Common myeloid progenitor, CD34-positive (primary cell): Measurements from ENCODE around the gene FAF1. TPM values are rescaled to one million over a fixed set of nuclear protein-coding genes. Genes with fewer than 3 reads are reported as not detected.
"Not testable (repeated sequence)": the region's sequence is repeated elsewhere in the genome, so short reads cannot be mapped to it uniquely, and the experiment has no call there.

Source experiments
- CTCF ChIA-PET: fragments of 350-600 bp; sonication (Branson Sonifier 250); formaldehyde crosslinking; loops from one replicate; lab custom pipeline; 2021; ENCODE audit warnings: antibody characterized with exemption; lab: Charles Lee
- POLR2A ChIA-PET: fragments of 350-600 bp; sonication (Branson Sonifier 250); formaldehyde crosslinking; loops from one replicate; lab custom pipeline; 2021; ENCODE audit warnings: antibody characterized with exemption; lab: Charles Lee
- DNase-seq, 3 donors: peaks; one replicate each; pipeline versions ENCODE4 v3.0.0 to v3.0.0-alpha.2; 2013
- H3K27ac ChIP-seq, 2 experiments: 1 replicate in 1 of 2; 2 replicates in 1 of 2; pipeline ENCODE4 v1.7.0; 2013; ENCODE audit warnings: inconsistent platforms in 2 of 2, low read length in 2 of 2, mild to moderate bottlenecking in 2 of 2, low read depth in 1 of 2, moderate library complexity in 1 of 2; ENCODE audit not compliant: severe bottlenecking in 2 of 2, insufficient read depth in 1 of 2, poor library complexity in 1 of 2
- H3K27me3 ChIP-seq, 5 experiments: replicated peaks in 2 of 5; 1 replicate in 3 of 5; 2 replicates in 2 of 5; pipeline versions ENCODE4 v1.6.1 to v1.7.0; 2013; ENCODE audit warnings: low read length in 4 of 5, mild to moderate bottlenecking in 2 of 5, moderate library complexity in 2 of 5, inconsistent platforms in 1 of 5; ENCODE audit not compliant: insufficient read depth in 5 of 5, control insufficient read depth in 4 of 5
- H3K36me3 ChIP-seq, 4 experiments: 1 replicate in 2 of 4; 2 replicates in 2 of 4; pipeline versions ENCODE4 v1.6.1 to v1.7.0; 2013; ENCODE audit warnings: low read length in 3 of 4, control low read depth in 1 of 4, mild to moderate bottlenecking in 1 of 4; ENCODE audit not compliant: control insufficient read depth in 4 of 4, insufficient read depth in 4 of 4
- H3K4me1 ChIP-seq, 4 experiments: 1 replicate in 3 of 4; 2 replicates in 1 of 4; pipeline versions ENCODE4 v1.6.1 to v1.7.1; 2013; ENCODE audit warnings: low read length in 3 of 4, mild to moderate bottlenecking in 3 of 4, control low read depth in 1 of 4, inconsistent platforms in 1 of 4, moderate library complexity in 1 of 4; ENCODE audit not compliant: control insufficient read depth in 4 of 4, insufficient read depth in 4 of 4; ENCODE audit errors: control extremely low read depth in 1 of 4
- H3K4me3 ChIP-seq, 7 experiments: 1 replicate in 4 of 7; 2 replicates in 3 of 7; pipeline versions ENCODE4 v1.5.1 to v1.7.0; 2013; ENCODE audit warnings: mild to moderate bottlenecking in 7 of 7, low read length in 6 of 7, moderate library complexity in 6 of 7, inconsistent platforms in 2 of 7, low read depth in 2 of 7, control low read depth in 1 of 7; ENCODE audit not compliant: insufficient read depth in 4 of 7, control insufficient read depth in 1 of 7; ENCODE audit errors: extremely low read depth in 1 of 7
- H3K9me3 ChIP-seq, 5 experiments: 1 replicate in 4 of 5; 2 replicates in 1 of 5; pipeline versions ENCODE4 v1.6.1 to v1.7.1; 2013; ENCODE audit warnings: low read length in 4 of 5, mild to moderate bottlenecking in 2 of 5, inconsistent platforms in 1 of 5, low read depth in 1 of 5, moderate library complexity in 1 of 5; ENCODE audit not compliant: control insufficient read depth in 4 of 5, insufficient read depth in 2 of 5; ENCODE audit errors: control extremely low read depth in 1 of 5
- WGBS: methylation state at CpG from one replicate; pipeline ENCODE4 v1.1.5; 2013; ENCODE audit not compliant: insufficient coverage; 5-methylcytosine and 5-hydroxymethylcytosine counted together
- polyA plus RNA-seq: library from polyadenylated mRNA; unstranded; fragments of 120-200 nt; gene quantifications from one replicate; pipeline ENCODE4 v1.2.1, GENCODE V29; 2013

FAF1 gene
- 62.1 TPM for polyA plus RNA-seq

- peak; percentile 98 to 100 (median 99) for DNase-seq
- Histone ChIP-seq H3K27me3 (no peaks in the 10 kb centered on the region), H3K4me1 (peaks cover 9 to 22% (median 11%) of the 10 kb centered on the region in 4 experiments), H3K36me3 (no peaks in the 10 kb centered on the region), H3K4me3 (peak within 1 kb of the TSS; percentile 78 to 99 (median 94)), H3K27ac (peak within 1 kb of the TSS; percentile 46 to 84), H3K9me3 (no peaks in the 10 kb centered on the region)
- POLR2A ChIA-PET: interaction anchor here (0.6 to 1.5 kb wide), 3 partner anchors 8 to 495 kb away, joined by 4 to 7 read pairs (median 6); partner anchors contain the start of gene CDKN2C
- WGBS: 0% methylated on average over 67 of the region's 80 CpGs
- CTCF ChIA-PET: interaction anchor here (0.9 to 3.1 kb wide), 5 partner anchors 9 to 185 kb away, joined by 3 to 20 read pairs (median 3); partner anchors contain the start of gene CDKN2C
Observed at GRCh38 chr1:50959913-50960844, at the start of gene FAF1. Gene FAF1, minus strand, starts transcription at chr1:50960267. Its CDS starts 456 bp downstream, at chr1:50959811.

- ChIA-PET CTCF (no interaction called here), POLR2A (no interaction called here)
- 86% methylated on average over 2 of the region's 3 CpGs for WGBS
Observed at GRCh38 chr1:51009381-51009780, 49.3 kb upstream of the FAF1 start.

GRCh38 chr1:51005549-51005948, 45.5 kb upstream of the FAF1 start:
- DNase-seq, H3K36me3 ChIP-seq, H3K27ac ChIP-seq, H3K9me3 ChIP-seq, H3K27me3 ChIP-seq, H3K4me3 ChIP-seq, CTCF ChIA-PET, H3K4me1 ChIP-seq, POLR2A ChIA-PET: not testable (repeated sequence)
- 94% methylated on average over 4 of the region's 4 CpGs for WGBS

More at GRCh38 chr1:51009381-51009780, 49.3 kb upstream of the FAF1 start:
- DNase-seq: no peak
- no peaks in the 10 kb centered on the region for H3K36me3 ChIP-seq
- H3K4me1 ChIP-seq: no peaks in the 10 kb centered on the region
- no peak overlapping the region for H3K27ac ChIP-seq
- peaks cover 0 to 4% (median 0%) of the 10 kb centered on the region in 5 experiments for H3K27me3 ChIP-seq
- H3K9me3 ChIP-seq: no peaks in the 10 kb centered on the region
- no peak overlapping the region for H3K4me3 ChIP-seq

- POLR2A ChIA-PET: no interaction called here
- CTCF ChIA-PET: no interaction called here
- no peak overlapping the region for H3K4me3 ChIP-seq
- no peak overlapping the region for H3K27ac ChIP-seq
- 88% methylated on average over 6 of the region's 6 CpGs for WGBS
- DNase-seq: no peak
- H3K4me1 ChIP-seq: no peaks in the 10 kb centered on the region
- no peaks in the 10 kb centered on the region for H3K9me3 ChIP-seq
- no peaks in the 10 kb centered on the region for H3K36me3 ChIP-seq
- peaks cover 0 to 5% (median 1%) of the 10 kb centered on the region in 5 experiments for H3K27me3 ChIP-seq
Observed at GRCh38 chr1:51002516-51002915, 42.4 kb upstream of the FAF1 start.

GRCh38 chr1:51000651-51001050, 40.6 kb upstream of the FAF1 start:
- POLR2A ChIA-PET: no interaction called here

GRCh38 chr1:51000160-51000559, 40.1 kb upstream of the FAF1 start:
- no peak overlapping the region for H3K4me3 ChIP-seq
- ChIA-PET POLR2A (no interaction called here), CTCF (no interaction called here)
- H3K9me3 ChIP-seq: no peaks in the 10 kb centered on the region
- no peak overlapping the region for H3K27ac ChIP-seq
- H3K36me3 ChIP-seq: no peaks in the 10 kb centered on the region
- 100% methylated on average over 1 of the region's 1 CpG for WGBS
- peaks cover 0 to 7% (median 3%) of the 10 kb centered on the region in 5 experiments for H3K27me3 ChIP-seq
- DNase-seq: no peak
- no peaks in the 10 kb centered on the region for H3K4me1 ChIP-seq

More at GRCh38 chr1:51000651-51001050, 40.6 kb upstream of the FAF1 start:
- CTCF ChIA-PET: no interaction called here
- WGBS: no CpG with 5 or more reads among the region's 2 CpGs
- DNase-seq: no peak
- no peak overlapping the region for H3K4me3 ChIP-seq
- H3K9me3 ChIP-seq: no peaks in the 10 kb centered on the region
- H3K4me1 ChIP-seq: no peaks in the 10 kb centered on the region
- H3K27ac ChIP-seq: no peak overlapping the region
- H3K36me3 ChIP-seq: no peaks in the 10 kb centered on the region
- H3K27me3 ChIP-seq: peaks cover 0 to 7% (median 3%) of the 10 kb centered on the region in 5 experiments

- H3K4me1 ChIP-seq, H3K9me3 ChIP-seq, H3K36me3 ChIP-seq, POLR2A ChIA-PET, DNase-seq, H3K4me3 ChIP-seq, H3K27me3 ChIP-seq, CTCF ChIA-PET, H3K27ac ChIP-seq: not testable (repeated sequence)
- 0% methylated on average over 1 of the region's 1 CpG for WGBS
Observed at GRCh38 chr1:50999375-50999774, 39.3 kb upstream of the FAF1 start.
